Measurements from ENCODE around the gene LYZL2.
"Not testable (repeated sequence)": the region's sequence is repeated elsewhere in the genome, so short reads cannot be mapped to it uniquely, and the experiment has no call there.

LYZL2 gene

DNA sequence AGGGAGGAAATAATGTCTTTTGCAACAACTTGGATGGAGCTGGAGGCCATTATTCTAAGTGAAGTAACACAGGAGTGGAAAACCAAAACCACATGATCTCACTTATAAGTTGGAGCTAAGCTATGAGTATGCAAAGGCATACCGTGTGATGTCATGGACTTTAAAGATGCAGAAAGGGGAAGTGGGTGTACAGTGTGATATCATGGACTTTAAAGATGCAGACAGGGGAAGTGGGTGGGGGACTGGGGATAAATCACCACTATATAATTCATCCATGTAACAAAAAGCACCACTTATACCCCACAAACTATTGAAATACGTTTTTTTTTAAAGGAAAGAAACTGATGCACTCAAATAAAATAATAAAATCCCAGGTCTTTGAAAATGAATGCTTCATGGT is 29.5 kb downstream of the LYZL2 start:
- in situ Hi-C loops (cut with MboI; ENCODE audit: low sequenced_read_pairs, unreplicated experiment) = no loop called here
- TF ChIP-seq, protein P1, sequence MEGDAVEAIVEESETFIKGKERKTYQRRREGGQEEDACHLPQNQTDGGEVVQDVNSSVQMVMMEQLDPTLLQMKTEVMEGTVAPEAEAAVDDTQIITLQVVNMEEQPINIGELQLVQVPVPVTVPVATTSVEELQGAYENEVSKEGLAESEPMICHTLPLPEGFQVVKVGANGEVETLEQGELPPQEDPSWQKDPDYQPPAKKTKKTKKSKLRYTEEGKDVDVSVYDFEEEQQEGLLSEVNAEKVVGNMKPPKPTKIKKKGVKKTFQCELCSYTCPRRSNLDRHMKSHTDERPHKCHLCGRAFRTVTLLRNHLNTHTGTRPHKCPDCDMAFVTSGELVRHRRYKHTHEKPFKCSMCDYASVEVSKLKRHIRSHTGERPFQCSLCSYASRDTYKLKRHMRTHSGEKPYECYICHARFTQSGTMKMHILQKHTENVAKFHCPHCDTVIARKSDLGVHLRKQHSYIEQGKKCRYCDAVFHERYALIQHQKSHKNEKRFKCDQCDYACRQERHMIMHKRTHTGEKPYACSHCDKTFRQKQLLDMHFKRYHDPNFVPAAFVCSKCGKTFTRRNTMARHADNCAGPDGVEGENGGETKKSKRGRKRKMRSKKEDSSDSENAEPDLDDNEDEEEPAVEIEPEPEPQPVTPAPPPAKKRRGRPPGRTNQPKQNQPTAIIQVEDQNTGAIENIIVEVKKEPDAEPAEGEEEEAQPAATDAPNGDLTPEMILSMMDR (IDR thresholded peaks at IDR 0.05; ENCODE audit: borderline replicate concordance, control extremely low read depth, extremely low read depth, insufficient read depth, missing control alignments) = no peak
- no peak for DNase-seq (ENCODE audit: low spot score)

DNA sequence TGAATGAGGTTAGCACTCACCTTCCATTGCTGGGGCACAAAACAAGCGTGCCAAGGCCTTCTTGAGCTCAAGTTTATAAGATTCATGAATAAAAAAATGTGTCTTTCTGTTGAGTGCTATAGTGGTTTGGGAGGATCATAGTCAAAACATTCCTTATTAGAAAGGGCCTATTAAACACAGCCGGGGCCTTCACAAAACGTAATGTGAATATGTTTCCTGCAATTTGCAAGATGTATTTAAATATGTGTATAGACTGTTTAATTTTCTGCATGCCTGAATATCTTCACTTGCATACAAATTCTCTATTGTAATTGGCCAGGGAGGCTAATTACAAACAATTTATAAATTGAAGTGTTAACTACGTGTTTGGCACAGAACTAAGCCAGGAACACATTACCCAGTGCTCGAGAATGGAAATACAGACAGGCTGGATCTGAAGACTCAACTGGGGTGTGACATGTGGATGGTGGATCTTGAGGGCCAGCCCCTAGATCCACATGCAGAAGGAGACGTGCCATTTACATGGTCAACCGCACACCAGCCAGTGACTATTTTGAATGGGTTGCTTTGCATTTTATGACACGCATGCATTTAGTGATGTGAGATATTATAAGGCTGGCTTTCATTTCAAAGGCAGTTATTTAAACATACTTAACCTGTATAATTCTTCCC is 31.3 kb downstream of the LYZL2 start:
- DNase-seq (ENCODE audit: low spot score) = no peak
- TF ChIP-seq, protein P1 (IDR thresholded peaks at IDR 0.05; ENCODE audit: borderline replicate concordance, control extremely low read depth, extremely low read depth, insufficient read depth, missing control alignments) = no peak
- in situ Hi-C loops (cut with MboI; ENCODE audit: low sequenced_read_pairs, unreplicated experiment) = loop anchor here (25.0 kb wide), 1 partner anchor 611 kb away; no protein-coding TSS in a partner anchor

DNA sequence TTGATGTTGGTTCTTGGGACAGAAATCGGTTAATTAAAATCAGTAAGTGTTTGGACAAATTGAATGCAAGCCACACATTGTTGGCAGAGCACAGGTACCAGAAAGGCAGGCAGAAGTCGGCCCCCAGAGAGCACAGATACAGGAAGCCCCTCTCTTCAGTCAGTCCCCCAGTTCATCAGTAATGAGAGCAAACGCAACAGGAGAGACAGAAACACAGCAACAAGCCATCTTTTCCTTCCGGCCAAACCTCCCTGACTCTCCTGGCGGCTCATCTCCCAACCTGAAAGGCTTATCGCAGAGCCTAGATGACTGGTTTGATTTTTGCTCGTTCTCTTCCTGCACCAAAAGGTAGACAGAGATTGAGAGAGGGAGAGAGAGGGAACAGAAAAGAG is 32.1 kb downstream of the LYZL2 start:
- in situ Hi-C loops (cut with MboI; ENCODE audit: low sequenced_read_pairs, unreplicated experiment) = loop anchor here (25.0 kb wide), 1 partner anchor 610 kb away; no protein-coding TSS in a partner anchor
- DNase-seq (ENCODE audit: low spot score) = not testable (repeated sequence)

DNA sequence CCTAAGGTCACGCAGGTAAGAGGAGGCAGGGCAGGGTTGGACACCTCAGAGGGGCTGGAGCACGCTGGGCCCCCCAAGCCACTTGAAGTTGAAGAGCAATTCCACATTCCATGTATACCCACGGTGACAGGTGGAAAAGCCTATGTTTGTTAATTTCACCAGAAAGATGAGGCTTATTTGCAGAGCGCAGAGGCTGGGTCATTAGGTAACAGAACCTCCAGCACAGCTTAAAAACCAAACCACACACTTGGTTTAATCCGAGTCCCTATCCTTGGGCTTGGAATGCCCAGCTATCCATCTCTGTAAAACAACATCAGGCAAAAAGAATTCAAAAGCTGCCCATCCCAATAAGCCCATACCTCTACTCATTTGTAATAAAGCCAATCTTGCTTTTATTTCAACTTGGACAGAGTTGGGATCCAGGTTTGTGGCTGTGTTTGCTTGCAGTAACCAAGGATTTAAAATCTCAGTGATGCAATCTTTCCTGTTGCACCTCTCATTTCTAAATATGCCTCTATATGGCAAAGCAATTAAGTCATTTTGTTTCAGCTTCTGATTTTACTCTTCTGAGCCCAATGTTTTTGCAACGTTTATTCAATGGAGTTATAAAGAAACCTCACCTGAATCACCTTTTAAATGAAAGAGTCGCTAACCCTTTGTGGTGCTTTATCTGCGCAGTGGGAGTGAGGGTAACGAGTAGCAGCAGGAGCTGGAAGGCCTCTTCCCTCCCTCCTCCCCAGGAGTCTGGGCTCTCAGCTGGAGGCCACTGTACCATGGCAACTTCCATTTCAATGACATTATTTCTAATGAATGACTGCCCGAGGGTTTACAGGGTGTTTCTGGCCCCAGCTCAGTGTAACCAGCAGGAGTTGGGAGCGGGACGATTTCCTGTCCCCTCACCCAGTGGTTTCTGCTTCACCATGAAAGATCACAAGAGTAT is 32.8 kb downstream of the LYZL2 start:
- DNase-seq (ENCODE audit: low spot score) = not testable (repeated sequence)
- in situ Hi-C loops (cut with MboI; ENCODE audit: low sequenced_read_pairs, unreplicated experiment) = loop anchor here (25.0 kb wide), 1 partner anchor 609 kb away; no protein-coding TSS in a partner anchor

DNA sequence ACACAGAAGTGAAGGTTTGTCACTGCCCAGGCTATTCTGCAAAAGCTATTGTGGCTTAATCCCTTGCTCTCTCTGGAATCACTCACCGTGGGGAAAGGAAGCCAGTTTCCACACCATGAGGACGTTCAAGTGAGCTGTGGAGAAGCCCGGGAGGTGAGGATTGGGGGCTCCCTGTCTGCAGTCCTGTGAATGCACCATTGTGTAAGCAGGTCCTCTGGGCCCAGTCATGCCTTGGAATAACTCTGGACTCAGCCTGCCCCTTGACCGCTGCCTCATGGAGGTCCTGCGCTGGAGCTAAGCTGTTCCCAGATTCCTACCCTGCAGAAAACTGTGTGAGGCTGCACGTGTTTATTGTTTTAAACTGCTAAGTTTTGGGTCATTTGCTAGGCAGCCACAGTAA is 33.5 kb downstream of the LYZL2 start:
- TF ChIP-seq, protein P1 (IDR thresholded peaks at IDR 0.05; ENCODE audit: borderline replicate concordance, control extremely low read depth, extremely low read depth, insufficient read depth, missing control alignments) = no peak
- no peak for DNase-seq (ENCODE audit: low spot score)
- in situ Hi-C loops (cut with MboI; ENCODE audit: low sequenced_read_pairs, unreplicated experiment) = loop anchor here (25.0 kb wide), 1 partner anchor 609 kb away; no protein-coding TSS in a partner anchor

DNA sequence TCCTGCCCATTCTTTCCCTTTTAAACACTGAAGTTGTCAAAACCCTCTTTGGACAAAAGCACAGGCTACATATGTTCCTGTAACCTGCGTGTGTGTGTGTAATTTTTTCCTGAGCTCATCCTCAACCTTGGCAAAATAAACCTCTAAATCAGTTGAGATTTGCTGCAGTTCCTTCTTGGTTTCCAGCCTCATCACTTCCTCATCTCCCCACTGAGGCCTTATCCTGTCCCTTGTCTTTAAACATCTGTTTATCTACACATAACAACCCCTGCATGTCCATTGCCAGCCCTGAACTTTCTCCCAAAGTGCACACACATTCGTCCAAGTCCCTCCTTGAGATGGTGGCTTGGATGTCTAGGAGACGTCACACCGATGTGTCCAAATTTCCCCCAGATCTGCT is 35.5 kb downstream of the LYZL2 start:
- TF ChIP-seq, protein P1 (IDR thresholded peaks at IDR 0.05; ENCODE audit: borderline replicate concordance, control extremely low read depth, extremely low read depth, insufficient read depth, missing control alignments) = no peak
- DNase-seq (ENCODE audit: low spot score) = no peak
- in situ Hi-C loops (cut with MboI; ENCODE audit: low sequenced_read_pairs, unreplicated experiment) = loop anchor here (25.0 kb wide), 1 partner anchor 607 kb away; no protein-coding TSS in a partner anchor

DNA sequence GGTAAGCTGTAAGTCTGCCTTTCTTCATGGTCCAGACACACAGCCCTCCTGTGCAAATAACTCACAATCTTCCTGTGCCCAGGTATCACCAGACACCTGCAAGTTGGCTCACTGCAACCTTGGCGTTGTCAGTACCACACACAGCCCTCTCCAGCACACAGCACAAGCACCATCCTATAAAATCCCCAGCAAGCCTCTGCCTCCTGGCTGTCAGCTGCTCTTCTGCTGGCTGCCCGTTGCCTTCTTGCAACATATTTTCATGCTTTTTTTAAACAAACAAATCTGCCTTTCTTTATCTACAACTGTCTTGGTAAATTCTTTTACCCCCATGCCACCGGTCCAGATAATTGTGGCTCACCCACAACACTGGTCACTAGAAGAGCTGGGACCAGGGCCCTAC is 36.8 kb downstream of the LYZL2 start:
- DNase-seq (ENCODE audit: low spot score) = not testable (repeated sequence)
- in situ Hi-C loops (cut with MboI; ENCODE audit: low sequenced_read_pairs, unreplicated experiment) = loop anchor here (25.0 kb wide), 1 partner anchor 605 kb away; no protein-coding TSS in a partner anchor

DNA sequence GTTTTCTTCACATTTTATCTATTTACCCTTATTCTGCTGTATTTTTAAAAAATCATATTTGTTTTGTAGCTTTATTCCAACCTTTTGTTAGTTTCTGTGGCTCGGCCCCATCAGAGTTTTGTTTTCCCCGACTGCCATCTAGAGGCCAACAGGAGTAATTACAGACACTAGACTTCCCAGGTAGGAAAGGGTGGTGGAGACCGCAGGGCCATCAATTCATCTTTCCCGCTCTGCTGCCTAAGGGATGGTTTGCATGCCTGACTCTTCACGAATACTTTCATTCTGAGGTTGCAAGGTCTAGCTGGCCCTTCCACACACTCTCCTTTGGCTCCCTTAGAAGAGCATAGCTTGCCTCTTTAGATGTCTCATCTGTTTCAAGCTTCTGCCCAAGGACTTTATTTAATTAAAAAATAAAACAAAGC is 38.3 kb downstream of the LYZL2 start:
- in situ Hi-C loops (cut with MboI; ENCODE audit: low sequenced_read_pairs, unreplicated experiment) = loop anchor here (25.0 kb wide), 1 partner anchor 604 kb away; no protein-coding TSS in a partner anchor
- TF ChIP-seq, protein P1 (IDR thresholded peaks at IDR 0.05; ENCODE audit: borderline replicate concordance, control extremely low read depth, extremely low read depth, insufficient read depth, missing control alignments) = peak; percentile 68
- DNase-seq (ENCODE audit: low spot score) = peak; percentile 37
